GM21381 (cell line): ENCODE results near the gene NUAK2.
"Not testable (repeated sequence)": the region's sequence is repeated elsewhere in the genome, so short reads cannot be mapped to it uniquely, and the experiment has no call there.

Experiments used
- ATAC-seq: cut with Tn5 transposase; IDR thresholded peaks from one replicate; pipeline ENCODE4 v1.9.1; 2021; ENCODE audit warnings: mild to moderate bottlenecking, moderate library complexity; ENCODE audit not compliant: unreplicated experiment

NUAK2 gene

DNA sequence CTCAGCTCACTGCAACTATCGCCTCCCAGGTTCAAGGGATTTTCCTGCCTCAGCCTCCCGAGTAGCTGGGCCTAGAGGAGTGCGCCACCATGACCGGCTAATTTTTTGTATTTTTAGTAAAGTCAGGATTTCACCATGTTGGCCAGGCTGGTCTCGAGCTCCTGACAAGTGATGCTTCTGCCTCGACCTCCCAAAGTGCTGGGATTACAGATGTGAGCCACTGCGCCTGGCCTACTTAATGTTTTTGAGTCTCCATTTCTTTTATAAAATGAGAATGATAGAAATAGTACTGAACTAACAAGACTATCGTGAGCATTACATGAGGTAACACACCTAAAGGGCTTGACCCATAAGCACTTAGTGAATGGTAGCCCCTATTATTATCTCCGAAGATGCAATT is 21.4 kb downstream of the NUAK2 start:
- ATAC-seq, result no peak

DNA sequence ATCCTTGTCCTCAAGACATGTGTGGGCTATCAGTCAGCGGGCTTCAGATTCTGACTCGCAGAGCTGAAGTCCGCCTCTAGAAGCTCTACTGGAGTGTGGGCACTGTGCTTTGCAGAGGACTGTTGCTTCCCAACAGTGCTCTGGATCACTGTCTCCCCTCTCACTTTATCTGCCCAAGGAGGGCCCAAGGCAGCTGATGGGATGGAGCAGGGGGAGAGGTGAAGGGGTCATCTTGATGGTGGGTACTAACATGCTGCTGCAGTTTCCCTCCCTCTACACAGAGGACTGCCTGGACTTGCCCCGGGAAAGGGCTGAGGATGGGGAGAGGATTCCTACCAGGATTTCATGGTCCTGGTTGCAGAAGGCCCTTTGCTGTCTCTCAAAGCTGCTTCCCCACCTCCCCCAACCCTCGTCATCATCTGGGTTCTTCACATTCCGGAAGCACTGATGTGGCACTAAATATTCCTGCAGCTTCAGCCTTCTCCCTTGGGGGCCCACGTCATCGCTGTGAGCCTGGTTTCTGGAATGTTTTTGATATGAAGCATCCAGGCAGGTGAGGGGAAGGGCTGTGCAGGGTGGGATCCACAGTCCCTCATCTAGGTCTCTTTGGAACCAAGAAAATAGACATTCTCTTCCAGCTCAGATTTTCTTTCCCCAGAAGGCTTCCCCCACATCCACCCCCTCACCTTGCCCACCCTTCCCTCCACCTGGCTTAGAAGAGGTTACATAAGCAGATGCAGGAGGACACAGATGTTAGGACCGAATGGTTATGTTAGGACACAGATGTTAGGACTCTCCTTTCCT is 23.2 kb downstream of the NUAK2 start:
- no peak for ATAC-seq

DNA sequence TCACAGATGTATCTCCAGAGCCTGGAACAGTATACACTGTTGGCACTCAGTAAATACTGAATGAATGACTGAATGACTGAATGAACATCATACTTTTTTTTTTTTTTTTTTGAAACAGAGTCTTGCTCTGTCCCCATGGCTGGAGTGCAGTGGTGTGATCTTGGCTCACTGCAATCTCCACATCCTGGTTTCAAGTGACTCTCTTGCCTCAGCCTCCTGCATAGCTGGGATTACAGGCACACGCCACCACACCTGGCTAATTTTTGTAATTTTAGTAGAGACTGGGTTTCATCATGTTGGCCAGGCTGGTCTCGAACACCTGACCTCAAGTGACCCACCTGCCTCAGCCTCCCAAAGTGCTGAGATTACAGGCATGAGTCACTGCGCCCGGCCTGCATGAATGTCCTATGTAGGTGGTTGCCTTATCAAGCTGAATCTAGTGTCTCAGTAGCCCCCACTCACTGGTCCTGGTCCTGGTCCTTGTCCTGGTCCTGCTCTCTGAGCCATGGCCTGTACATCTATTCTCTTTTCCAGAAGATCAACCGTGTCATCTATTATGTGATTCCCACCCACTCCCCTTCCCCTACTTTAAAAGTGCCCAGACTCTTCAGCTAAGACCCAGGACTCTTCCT is 23.9 kb downstream of the NUAK2 start:
- ATAC-seq, result not testable (repeated sequence)

DNA sequence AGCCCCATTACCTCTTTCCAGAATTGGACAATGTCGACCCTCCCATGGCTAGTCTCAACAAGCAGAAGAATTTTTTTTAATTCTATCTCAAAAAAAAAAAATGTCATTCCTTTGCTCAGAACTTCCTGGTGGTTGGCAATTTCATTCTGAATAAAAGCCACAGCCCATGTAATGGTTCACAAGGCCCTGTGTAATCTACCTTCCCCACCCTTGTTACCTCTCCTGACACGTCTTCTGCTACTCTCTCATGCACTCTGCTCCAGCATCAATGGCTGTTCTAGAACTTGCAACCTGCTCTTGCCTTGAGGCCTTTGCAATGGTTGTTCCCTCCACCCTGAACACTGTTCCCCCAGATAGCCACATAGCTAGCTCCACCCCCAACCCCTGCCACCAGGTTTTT is 25.4 kb downstream of the NUAK2 start:
- no peak for ATAC-seq

DNA sequence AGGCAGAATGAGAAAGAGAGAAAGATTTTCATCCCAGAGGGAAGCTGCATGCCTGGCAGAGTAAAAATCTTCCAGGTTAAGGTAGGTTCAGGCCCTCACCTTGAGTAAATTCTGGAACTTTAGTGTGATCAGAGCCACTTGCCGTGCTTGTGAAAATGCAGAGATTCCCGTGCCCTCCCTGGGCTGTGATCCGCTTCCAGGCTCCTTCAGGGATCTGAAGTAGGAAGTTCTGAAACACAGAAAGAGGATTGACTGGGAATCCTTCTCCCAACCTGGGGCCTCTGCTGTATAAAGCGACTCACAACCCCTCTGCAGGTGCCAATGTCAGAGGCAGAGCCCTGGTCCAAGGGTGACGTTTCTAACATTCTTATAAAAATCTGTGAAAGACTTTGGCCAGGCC is 26.6 kb downstream of the NUAK2 start:
- ATAC-seq, result no peak

DNA sequence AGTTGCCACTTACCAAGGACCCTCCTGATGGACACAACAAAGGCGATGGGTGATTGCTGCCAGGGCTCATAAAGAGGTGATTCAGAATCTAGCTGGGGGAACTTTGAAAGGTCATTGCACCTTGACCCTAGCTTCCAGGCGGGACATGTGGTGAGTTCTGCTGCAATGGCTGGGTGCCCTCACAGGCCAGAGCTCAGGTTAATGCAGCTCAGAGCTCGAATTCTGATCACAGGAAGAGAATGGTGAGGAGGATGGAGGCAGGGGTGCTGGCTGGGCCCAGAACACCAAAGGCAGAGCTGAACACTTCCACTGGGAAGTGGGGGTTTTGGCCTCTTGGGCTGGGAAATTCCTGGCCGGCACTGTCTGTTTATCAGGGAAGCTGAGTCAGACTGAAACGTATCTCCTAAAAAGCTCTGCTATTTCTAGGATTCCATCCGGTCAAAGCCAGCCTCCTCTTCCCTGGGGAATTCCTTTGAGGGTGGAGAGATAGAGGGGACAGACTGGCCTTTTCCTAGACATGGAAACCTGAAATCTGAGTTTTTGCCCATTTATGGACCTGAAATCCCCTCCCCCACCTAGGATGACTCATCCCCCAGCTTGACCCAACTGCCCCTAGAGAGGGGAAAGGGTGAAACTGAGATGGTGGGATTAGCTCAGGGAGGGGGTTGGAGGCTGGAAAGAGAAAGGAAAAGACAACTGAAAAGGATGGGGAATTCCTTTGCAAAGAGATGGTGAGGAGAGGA is 27.2 kb downstream of the NUAK2 start:
- ATAC-seq, result no peak

DNA sequence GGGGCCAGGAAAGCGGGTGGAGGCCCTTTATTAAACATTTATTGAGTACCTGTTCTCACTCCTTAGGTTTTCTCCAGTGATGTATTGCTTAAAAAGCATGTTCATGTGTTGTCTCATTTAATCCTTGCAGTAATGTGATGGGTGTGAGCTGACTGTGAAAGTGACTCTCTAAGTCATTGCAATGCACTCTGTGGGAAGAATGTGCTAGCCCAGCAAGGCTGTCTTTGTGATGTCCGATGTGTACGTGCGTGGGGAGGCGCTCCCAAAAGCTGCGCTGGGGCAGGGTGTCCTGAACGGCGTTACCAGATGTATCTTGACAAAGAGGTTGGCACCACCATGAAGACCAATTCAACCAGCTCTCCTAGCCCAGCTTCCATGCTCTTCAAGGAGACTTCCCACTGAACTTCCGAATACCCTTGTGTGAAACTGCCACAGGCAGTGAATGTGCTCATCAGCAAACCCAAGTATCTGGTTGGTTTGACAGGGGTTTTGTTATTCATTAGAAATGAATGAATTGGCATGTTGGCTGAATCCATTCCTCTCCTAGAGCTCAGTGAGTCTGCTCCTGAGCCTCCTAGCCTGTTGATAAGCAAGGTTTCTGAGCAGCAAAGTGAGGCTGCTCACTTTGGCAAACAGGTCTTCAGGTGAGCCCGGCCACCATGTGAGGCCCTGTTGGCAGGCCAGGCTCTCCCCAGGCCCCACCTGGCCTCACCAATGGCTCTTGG is 28.0 kb downstream of the NUAK2 start:
- ATAC-seq, result no peak

DNA sequence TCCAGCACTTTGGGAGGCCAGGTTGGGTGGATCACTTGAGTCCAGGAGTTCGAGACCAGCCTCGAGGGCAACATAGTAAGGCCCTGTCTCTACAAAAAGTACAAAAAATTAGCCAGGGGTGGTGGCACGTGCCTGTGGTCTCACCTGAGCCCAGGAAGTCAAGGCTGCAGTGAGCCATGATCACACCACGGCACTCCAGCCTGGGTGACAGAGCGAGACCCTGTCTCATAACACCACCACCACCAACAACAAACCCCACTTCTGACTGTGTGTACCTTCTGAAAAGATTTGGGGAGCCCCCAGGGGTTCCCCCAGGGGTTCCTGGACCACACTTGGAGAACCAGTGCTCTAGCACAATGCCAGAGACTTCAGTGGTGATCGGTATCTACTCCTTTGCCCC is 29.9 kb downstream of the NUAK2 start:
- no peak for ATAC-seq

DNA sequence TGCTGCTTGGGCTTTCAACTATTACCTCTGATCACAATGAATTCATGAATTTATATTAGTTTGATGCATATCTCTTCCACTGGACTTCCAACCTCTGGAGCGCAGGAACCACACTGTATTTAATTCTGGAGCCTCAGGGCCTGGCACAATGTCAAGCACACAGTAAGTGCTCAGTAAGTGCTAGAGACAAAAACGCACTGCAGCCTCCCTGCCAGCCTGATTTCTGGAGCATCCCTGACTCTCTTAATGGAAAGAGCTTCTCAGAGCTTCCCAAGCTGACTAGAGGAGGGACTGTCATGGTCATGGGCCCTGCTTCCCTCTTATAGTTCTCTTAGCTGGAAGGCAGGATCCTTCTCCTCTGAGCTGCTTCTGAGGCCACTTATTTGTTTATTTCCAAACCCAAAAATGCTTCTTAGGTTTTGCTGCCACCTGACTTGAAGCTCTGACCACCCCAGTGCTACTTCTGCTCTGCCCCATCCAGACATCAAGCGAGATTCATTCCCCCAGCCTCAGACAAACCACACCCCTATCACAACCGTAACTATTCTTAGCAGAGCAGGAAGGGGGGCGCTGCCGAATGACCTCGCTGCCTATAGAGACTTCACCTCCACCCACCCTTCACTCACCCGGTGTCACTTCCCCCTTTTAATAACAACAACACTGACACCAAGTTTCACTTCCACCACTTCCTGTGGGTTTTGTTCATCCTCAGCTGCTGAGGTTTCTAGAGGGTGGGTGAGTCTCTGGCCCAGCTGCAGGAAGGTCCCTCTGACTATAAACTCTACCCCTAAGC is 33.6 kb downstream of the NUAK2 start:
- ATAC-seq, result peak; percentile 78

DNA sequence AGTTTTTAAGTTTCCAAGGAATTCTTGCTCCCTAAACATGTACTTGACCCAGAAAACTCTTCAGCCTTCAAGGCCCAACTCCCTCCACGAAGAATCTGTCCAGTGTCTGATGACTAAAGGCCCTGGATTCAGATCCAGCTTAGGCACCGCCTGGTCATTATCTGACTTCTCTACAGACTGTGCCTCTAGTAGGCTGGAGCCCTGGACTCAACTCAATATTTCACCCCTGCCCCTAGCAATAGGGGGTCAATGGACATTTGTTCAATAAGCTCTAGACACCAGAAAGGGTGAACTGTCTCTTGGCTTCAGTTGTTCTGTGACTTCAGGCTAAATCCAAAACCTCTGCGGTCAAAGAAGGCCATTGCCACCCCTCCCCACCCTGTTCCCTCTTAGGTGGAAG is 34.5 kb downstream of the NUAK2 start:
- ATAC-seq, result no peak

DNA sequence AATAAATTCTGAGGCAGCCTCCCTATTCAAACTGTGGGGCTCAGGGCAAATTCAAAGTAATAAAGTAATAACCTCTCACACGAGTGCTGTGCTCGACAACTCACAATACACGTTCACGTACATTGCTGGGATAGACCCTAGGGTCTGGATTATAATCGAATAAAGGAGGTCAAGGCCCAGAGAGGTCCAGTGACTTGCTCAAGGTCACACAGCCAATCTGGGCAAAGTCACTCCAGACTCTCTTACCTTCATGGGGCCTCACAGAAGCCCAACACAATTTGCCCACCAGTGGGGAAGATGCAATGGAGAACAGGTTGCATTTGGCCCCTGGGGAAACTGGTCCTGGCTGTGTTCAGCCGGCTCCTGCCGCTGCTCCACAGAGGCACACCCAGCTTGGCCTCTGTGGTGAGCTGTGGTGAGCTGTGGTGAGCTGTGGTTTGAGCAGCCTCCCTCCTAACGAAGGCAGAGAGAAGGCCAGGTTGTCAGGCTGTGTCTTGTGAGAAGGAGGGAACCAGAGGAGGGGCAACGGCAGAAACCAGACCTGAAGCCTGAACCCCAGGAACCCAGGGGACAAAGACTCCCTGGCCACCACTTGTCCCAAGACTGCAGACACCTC is 35.1 kb downstream of the NUAK2 start:
- peak; percentile 39 for ATAC-seq

DNA sequence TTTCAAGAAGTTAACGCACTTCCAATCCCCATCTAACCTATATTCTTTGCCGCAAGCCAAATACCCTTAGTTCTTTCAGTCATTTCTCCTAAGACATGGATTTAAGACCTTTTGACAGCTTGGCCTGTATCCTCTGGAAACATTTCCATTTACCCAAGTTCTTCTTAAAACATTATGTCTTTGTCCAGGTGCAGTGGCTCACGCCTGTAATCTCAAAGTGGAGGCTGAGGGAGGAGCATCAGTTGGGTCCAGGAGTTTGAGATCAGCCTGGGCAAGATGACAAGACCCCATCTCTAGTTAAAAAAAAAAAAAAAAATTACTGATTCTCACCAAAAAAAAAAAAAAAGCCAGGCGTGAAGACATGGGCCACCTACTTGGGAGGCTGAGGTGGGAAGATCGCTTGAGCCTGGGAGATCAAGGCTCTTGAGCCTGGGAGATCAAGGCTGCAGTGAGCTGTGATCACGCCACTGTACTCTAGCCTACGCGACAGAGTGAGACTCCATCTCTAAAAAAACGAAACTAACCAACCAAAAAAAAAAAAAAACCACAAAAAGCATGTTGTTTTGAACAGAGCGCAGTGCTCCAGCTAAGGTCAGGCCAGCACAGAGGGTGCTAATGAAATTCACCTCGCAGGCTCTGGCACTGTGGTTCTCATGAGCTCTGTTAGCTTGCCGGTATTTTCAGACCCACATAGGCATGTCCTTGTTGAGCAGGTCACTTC is 36.0 kb downstream of the NUAK2 start:
- ATAC-seq, result peak; percentile 29

DNA sequence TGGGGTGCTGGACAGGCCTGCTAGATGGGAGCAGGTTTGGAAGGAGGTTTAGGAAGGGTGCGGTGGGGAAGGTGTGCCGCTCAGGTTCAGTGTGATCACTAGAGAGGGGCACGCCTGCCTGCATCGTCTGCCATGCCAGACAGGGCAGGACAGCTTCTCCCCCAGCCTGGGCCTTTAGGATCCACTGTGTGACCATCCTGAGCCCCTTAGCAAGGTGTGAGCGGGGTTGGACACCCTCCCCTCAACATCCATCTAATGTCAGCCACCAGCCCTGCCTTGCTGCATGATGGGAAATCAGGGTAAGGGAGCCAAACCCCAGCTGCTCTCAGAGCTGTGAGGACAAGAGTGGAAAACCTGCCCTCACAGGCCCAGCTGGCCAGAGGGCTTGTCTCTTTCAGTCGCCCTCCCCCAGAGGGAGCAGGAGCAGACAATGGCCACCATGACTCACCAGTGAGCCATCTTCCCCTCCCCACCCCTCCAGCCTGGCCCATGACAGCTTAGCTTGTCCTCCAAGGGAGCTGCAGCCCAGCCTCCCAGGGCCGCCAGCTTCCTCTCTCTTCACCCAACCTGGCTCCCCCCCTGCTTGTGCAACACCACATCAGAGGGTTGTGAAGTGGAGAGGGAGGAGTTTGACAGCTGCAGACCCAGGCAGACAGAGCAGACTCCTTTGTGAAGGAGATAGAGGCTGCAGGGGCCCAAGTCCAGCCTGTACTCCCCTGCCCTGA is 37.0 kb downstream of the NUAK2 start:
- ATAC-seq, result no peak

DNA sequence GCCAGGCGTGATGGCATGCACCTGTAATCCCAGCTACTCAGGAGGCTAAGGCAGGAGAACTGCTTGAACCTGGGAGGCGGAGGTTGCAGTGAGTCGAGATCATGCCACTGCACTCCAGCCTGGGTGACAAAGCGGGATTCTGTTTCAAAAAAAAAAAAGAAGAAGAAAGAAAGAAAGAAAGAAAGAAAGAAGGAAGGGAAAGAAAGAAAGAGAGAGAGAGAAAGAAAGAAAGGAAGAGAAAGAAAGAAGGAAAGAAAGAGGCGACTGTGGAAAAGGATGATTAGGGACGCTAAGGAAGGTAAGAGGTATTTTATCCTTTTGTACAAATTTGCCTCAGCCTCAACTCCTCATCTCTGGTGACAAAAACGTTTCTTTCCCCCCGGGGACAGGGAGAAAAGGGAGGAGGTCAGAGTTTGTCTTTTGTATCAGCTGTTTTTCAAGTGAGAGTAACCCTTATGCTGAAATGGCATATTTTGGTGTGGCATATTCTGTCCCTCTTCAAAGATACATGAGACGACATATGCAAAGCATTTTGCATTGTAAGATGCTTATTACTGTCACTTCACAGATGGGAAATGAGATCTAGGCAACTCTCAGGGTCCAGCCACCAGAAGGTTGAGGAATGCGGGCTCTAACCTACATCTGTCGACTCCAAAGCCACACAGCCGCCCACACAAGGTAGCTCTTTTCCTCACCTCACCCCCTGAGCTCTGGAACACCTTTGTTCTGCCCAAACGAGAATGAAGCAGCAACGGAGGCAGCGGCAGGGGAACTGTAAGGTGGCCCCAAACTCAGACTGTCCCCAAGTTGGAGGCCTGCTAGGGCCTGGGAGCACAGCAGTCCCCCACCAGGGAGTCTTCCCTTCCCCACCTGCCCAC is 38.0 kb downstream of the NUAK2 start:
- no peak for ATAC-seq

DNA sequence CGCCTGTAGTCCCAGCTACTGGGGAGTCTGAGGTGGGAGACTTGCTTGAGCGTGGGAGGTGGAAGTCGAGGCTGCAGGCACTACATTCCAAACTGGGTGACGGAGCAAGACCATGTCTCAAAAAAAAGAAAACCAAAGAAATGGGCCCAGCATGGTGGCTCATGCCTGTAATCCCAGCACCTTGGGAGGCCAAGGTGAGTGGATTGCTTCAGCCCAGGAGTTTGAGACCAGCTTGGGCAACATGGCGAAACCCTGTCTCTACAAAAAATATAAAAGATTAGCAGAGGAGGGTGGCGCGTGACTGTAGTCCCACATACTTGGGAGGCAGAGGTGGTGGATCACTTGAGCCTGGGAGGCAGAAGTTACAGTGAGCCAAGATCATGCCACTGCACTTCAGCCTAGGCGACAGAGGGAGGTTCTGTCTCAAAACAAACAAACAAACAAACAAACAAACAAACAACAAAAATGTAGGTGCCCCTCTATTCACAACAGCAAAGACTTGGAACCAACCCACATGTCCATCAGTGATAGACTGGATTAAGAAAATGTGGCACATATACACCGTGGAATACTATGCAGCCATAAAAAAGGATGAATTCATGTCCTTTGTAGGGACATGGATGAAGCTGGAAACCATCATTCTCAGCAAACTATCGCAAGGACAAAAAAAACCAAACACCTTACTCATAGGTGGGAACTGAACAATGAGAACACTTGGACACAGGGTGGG is 40.7 kb downstream of the NUAK2 start:
- ATAC-seq, result not testable (repeated sequence)

DNA sequence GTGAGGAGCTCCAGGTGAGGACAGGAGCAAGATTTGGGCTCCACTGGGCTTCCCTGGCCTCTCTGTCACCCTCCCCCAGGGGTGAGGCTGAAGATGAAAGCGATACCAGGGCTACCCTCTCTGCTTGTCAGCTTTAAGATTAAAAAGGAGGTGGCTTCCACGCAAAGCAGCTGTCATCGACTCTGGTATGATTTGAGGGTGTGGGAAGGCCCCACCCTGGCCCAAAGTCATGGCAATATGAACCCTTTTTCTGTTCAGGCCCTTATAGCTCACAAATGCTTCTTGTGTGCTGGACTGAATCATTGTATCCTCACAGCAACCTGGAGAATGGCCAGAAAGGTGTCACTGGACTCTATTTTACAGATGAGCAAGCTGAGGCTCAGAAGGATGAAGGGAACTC is 41.6 kb downstream of the NUAK2 start:
- no peak for ATAC-seq

DNA sequence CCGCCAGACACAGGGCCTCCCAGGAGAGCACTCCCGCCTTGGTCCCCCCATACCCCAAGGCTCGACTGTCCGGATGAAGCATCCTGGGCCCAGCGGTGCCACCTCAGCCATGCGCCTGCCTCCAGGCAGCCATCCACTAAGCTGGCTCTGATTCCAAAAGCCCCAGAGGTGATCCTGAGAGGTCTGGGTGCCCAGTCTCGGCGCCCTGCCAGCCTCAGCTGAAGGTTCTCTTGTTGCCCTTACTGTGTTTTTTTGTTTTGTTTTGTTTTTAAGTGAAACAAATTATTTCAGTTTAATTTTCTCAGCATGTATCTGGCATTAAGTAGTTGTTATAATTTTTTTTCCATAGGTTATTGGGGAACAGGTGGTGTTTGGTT is 44.9 kb downstream of the NUAK2 start:
- no peak for ATAC-seq
